ENCODE data around the gene PARD3.

The PARD3 gene

GRCh38 chr10:34514290-34514689, 300.8 kb downstream of the PARD3 start:
- Histone ChIP-seq H3K4me1 (ENCODE audit: insufficient read depth, low read length, poor library complexity, severe bottlenecking) (no peaks in the 10 kb centered on the region), H3K9me2 (replicated peaks; ENCODE audit: low read depth, low read length) (no peaks in the 10 kb centered on the region), H3K9me3 (ENCODE audit: insufficient read depth, low read depth, low read length) (no peaks in the 10 kb centered on the region), H3K36me3 (ENCODE audit: insufficient read depth, low read length) (peaks cover 9% of the 10 kb centered on the region; the same call in 1 of the 2 replicates), H3K27me3 (ENCODE audit: insufficient read depth, low read length, poor library complexity, severe bottlenecking) (no peaks in the 10 kb centered on the region), H3K9ac (ENCODE audit: low read depth, low read length, poor library complexity, severe bottlenecking) (no peak overlapping the region), H3K4me2 (ENCODE audit: low read depth, low read length, poor library complexity, severe bottlenecking) (no peak overlapping the region), H3K79me2 (ENCODE audit: insufficient read depth, low read length) (peaks cover 15% of the 10 kb centered on the region; the same call in 1 of the 2 replicates), H2AFZ (ENCODE audit: low read length) (no peak overlapping the region), H3F3A (ENCODE audit: low read depth) (no peaks in the 10 kb centered on the region), H3K4me3 (ENCODE audit: low read length, poor library complexity, severe bottlenecking) (no peak overlapping the region), H4K20me1 (ENCODE audit: insufficient read depth, low read length, poor library complexity, severe bottlenecking) (no peaks in the 10 kb centered on the region)
- no peak for TF ChIP-seq CTCF (conservative IDR thresholded peaks at IDR 0.05; ENCODE audit: low read length)
- no peak for TF ChIP-seq EZH2phosphoT487 (IDR thresholded peaks at IDR 0.05; ENCODE audit: borderline replicate concordance)

- TF ChIP-seq CTCF (conservative IDR thresholded peaks at IDR 0.05; ENCODE audit: low read length) (no peak), EZH2phosphoT487 (IDR thresholded peaks at IDR 0.05; ENCODE audit: borderline replicate concordance) (no peak)
- Histone ChIP-seq H3K9ac (ENCODE audit: low read depth, low read length, poor library complexity, severe bottlenecking) (no peak overlapping the region), H3K9me3 (ENCODE audit: insufficient read depth, low read depth, low read length) (no peaks in the 10 kb centered on the region), H3K4me2 (ENCODE audit: low read depth, low read length, poor library complexity, severe bottlenecking) (no peak overlapping the region), H2AFZ (ENCODE audit: low read length) (no peak overlapping the region), H4K20me1 (ENCODE audit: insufficient read depth, low read length, poor library complexity, severe bottlenecking) (no peaks in the 10 kb centered on the region), H3F3A (ENCODE audit: low read depth) (no peaks in the 10 kb centered on the region), H3K79me2 (ENCODE audit: insufficient read depth, low read length) (peaks cover 11% of the 10 kb centered on the region; the same call in 1 of the 2 replicates), H3K36me3 (ENCODE audit: insufficient read depth, low read length) (peaks cover 9% of the 10 kb centered on the region; the same call in 1 of the 2 replicates), H3K27me3 (ENCODE audit: insufficient read depth, low read length, poor library complexity, severe bottlenecking) (no peaks in the 10 kb centered on the region), H3K4me3 (ENCODE audit: low read length, poor library complexity, severe bottlenecking) (no peak overlapping the region), H3K9me2 (replicated peaks; ENCODE audit: low read depth, low read length) (no peaks in the 10 kb centered on the region), H3K4me1 (ENCODE audit: insufficient read depth, low read length, poor library complexity, severe bottlenecking) (no peaks in the 10 kb centered on the region)
Measured at GRCh38 chr10:34513636-34514035, 301.5 kb downstream of the PARD3 start.

GRCh38 chr10:34507217-34507616, 307.9 kb downstream of the PARD3 start:
- H3F3A ChIP-seq (ENCODE audit: low read depth) = no peaks in the 10 kb centered on the region
- H3K4me3 ChIP-seq (ENCODE audit: low read length, poor library complexity, severe bottlenecking) = no peak overlapping the region
- no peaks in the 10 kb centered on the region for H3K36me3 ChIP-seq (ENCODE audit: insufficient read depth, low read length)
- no peak overlapping the region for H3K9ac ChIP-seq (ENCODE audit: low read depth, low read length, poor library complexity, severe bottlenecking)
- H3K27me3 ChIP-seq (ENCODE audit: insufficient read depth, low read length, poor library complexity, severe bottlenecking) = no peaks in the 10 kb centered on the region
- TF ChIP-seq EZH2phosphoT487 (IDR thresholded peaks at IDR 0.05; ENCODE audit: borderline replicate concordance) (no peak), CTCF (conservative IDR thresholded peaks at IDR 0.05; ENCODE audit: low read length) (no peak)
- no peaks in the 10 kb centered on the region for H3K9me3 ChIP-seq (ENCODE audit: insufficient read depth, low read depth, low read length)
- no peak overlapping the region for H2AFZ ChIP-seq (ENCODE audit: low read length)
- no peaks in the 10 kb centered on the region for H4K20me1 ChIP-seq (ENCODE audit: insufficient read depth, low read length, poor library complexity, severe bottlenecking)
- H3K4me1 ChIP-seq (ENCODE audit: insufficient read depth, low read length, poor library complexity, severe bottlenecking) = no peaks in the 10 kb centered on the region
- H3K4me2 ChIP-seq (ENCODE audit: low read depth, low read length, poor library complexity, severe bottlenecking) = no peak overlapping the region
- H3K9me2 ChIP-seq (replicated peaks; ENCODE audit: low read depth, low read length) = no peaks in the 10 kb centered on the region
- no peaks in the 10 kb centered on the region for H3K79me2 ChIP-seq (ENCODE audit: insufficient read depth, low read length)

Data from Loucy (cell line).